Sigmoid colon (tissue), 7 donors: ENCODE measurements around the gene ATG7. TPM values are rescaled to one million over a fixed set of nuclear protein-coding genes. Genes with fewer than 3 reads are reported as not detected.

Experiments used
- DNase-seq: peaks from one replicate; pipeline ENCODE4 v3.0.0-alpha.2; 2019
- H3K27ac ChIP-seq, 4 donors: fragments of 200-600 bp; sonication (generic); one replicate each; pipeline ENCODE4 v1.5.1; 2016 to 2019; ENCODE audit warnings: mild to moderate bottlenecking in 1 of 4
- H3K27me3 ChIP-seq, 3 donors: fragments of 200-600 bp; sonication (generic); one replicate each; pipeline ENCODE4 v1.5.1; 2019; ENCODE audit warnings: mild to moderate bottlenecking in 1 of 3
- H3K36me3 ChIP-seq, 4 donors: fragments of 200-600 bp; sonication (generic); one replicate each; pipeline ENCODE4 v1.5.1; 2016 to 2019
- H3K4me1 ChIP-seq, 4 donors: fragments of 200-600 bp; sonication (generic); one replicate each; pipeline ENCODE4 v1.5.1; 2017 to 2019
- H3K4me3 ChIP-seq, 4 donors: fragments of 200-600 bp; sonication (generic); one replicate each; pipeline ENCODE4 v1.5.1; 2017 to 2019; ENCODE audit warnings: mild to moderate bottlenecking in 2 of 4, moderate library complexity in 1 of 4
- H3K9me3 ChIP-seq, 4 donors: fragments of 200-600 bp in 3 of 4; sonication (generic) in 3 of 4; one replicate each; pipeline versions ENCODE4 v1.5.1 to v1.6.1; 2013 to 2019
- EP300 ChIP-seq, 4 donors: sonication (generic); formaldehyde crosslinking; IDR thresholded peaks; one replicate each; pipeline ENCODE4 v1.6.1; 2017; ENCODE audit warnings: antibody characterized with exemption in 4 of 4
- POLR2A ChIP-seq, 2 donors: fragments of 450-650 bp; IDR thresholded peaks; one replicate each; pipeline ENCODE4 v1.6.1; 2016; ENCODE audit warnings: antibody characterized with exemption in 2 of 2, mild to moderate bottlenecking in 2 of 2, moderate library complexity in 2 of 2
- POLR2AphosphoS5 ChIP-seq, 4 donors: sonication (generic); formaldehyde crosslinking; IDR thresholded peaks; one replicate each; pipeline ENCODE4 v1.6.1; 2017; ENCODE audit warnings: antibody characterized with exemption in 4 of 4
- WGBS, 2 donors: extraction: QIAGEN DNeasy Blood & Tissue Kit; methylation state at CpG; one replicate each; pipeline ENCODE4 v1.1.7; 2013; 5-methylcytosine and 5-hydroxymethylcytosine counted together
- intact Hi-C: fragments of 100-400 bp; cut with DNase I; formaldehyde crosslinking; loops from one replicate; pipeline ENCODE4 v1.15.1; 2023
- polyA plus RNA-seq, 3 donors: library from polyadenylated mRNA; stranded (reverse); fragments of 200-250 nt; gene quantifications; one replicate each; pipeline ENCODE4 v1.2.3, GENCODE V29; 2013
- total RNA-seq, 4 donors: library from RNA; depleted of rRNA; stranded (reverse); fragments of >200 nt; gene quantifications; one replicate each; pipeline ENCODE4 v1.1.0, GENCODE V29; 2016
- TF ChIP-seq, protein P1 (sequence below), 4 experiments: fragments of 450-650 bp in 3 of 4; fragments of 200-600 bp in 1 of 4; IDR thresholded peaks; one replicate each; pipeline ENCODE4 v1.5.1; 2016 to 2019; ENCODE audit warnings: antibody characterized with exemption in 4 of 4, mild to moderate bottlenecking in 3 of 4, moderate library complexity in 2 of 4
- donor health status: healthy with polysubstance abuse.
- donor health status: Bipolar disorder and iron deficiency.
- donor health status: healthy.

ATG7 gene
- total and polyA plus RNA-seq, 7 donors, result 12.5 to 62.9 (median 34.8) TPM

DNA sequence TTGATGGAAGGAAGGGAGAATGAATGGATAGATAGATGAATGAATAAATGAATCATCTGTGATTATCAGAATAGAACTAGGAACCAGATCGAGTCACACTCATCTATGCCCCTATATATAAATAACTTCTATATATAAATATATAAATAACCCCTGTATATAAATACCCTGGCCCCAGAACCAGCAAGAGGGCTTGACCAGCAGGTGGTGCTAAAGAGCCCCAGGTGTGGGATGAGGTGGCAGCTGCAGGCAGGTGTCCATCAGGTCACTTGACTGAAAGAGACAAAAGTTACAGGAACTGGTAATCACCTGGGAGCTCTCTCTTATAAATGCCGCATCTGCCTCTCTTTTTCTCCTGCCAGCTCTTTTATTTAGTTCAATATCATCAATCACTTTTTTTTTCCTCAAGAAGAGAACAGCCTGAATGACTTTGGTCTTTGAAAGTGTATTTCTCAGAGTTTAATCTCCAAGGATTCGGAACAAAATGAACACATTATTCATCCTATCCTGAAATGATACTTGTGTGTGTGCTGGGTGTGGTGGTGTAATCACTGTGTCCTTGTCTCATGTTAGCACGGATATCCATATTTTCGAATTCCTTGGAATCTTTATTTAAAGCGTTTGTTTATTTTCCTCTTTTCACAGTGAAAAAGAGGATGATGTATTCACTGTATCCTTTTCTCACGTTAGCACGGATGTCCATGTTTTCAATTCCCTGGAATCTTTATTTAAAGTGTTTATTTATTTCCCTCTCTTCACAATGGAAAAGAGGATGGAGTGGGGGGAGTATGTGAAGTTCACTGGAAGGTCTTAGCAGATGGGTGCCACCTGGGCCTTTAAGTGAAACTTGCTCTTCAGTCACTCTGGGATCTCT is 35.4 kb upstream of the ATG7 start:
- TF ChIP-seq POLR2AphosphoS5 (IDR thresholded peaks at IDR 0.05) (no peak), POLR2A (IDR thresholded peaks at IDR 0.05) (no peak), EP300 (IDR thresholded peaks at IDR 0.05) (no peak)
- TF ChIP-seq, protein P1, sequence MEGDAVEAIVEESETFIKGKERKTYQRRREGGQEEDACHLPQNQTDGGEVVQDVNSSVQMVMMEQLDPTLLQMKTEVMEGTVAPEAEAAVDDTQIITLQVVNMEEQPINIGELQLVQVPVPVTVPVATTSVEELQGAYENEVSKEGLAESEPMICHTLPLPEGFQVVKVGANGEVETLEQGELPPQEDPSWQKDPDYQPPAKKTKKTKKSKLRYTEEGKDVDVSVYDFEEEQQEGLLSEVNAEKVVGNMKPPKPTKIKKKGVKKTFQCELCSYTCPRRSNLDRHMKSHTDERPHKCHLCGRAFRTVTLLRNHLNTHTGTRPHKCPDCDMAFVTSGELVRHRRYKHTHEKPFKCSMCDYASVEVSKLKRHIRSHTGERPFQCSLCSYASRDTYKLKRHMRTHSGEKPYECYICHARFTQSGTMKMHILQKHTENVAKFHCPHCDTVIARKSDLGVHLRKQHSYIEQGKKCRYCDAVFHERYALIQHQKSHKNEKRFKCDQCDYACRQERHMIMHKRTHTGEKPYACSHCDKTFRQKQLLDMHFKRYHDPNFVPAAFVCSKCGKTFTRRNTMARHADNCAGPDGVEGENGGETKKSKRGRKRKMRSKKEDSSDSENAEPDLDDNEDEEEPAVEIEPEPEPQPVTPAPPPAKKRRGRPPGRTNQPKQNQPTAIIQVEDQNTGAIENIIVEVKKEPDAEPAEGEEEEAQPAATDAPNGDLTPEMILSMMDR (IDR thresholded peaks at IDR 0.05), result peak in 2 of 4 experiments; percentile 41 to 59
- Histone ChIP-seq H3K27me3 (no peaks in the 10 kb centered on the region), H3K4me3 (no peak overlapping the region), H3K4me1 (no peaks in the 10 kb centered on the region), H3K9me3 (no peaks in the 10 kb centered on the region), H3K36me3 (no peaks in the 10 kb centered on the region), H3K27ac (no peak overlapping the region)
- 47 to 53% methylated on average over 8 of the region's 8 CpGs for WGBS, 2 donors
- no peak for DNase-seq
- intact Hi-C loops, result loop anchor here (10.0 kb wide), 1 partner anchor 98 kb away; no protein-coding TSS in a partner anchor

DNA sequence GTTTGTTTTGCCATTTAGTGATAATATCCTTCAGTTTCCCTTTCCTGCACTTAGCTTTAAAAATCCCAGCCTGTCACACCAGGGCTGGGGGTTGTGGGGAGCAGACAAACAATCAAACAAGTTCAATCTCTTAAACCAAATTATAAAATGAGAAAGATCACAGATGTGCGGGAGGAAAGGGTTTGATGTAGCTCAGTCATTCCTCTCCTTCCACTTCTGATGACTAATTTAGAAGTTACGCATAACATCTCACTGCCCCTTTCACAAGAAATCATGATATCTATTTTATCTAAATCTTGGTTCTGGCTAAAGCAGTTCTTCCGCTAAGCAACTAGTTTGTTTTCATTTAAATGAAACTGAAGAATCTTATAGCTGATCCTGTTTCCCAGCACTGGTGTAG is 34.1 kb upstream of the ATG7 start:
- WGBS, 2 donors, result 76 to 84% methylated on average over 3 of the region's 3 CpGs
- Histone ChIP-seq H3K4me1 (no peaks in the 10 kb centered on the region), H3K4me3 (no peak overlapping the region), H3K36me3 (no peaks in the 10 kb centered on the region), H3K9me3 (no peaks in the 10 kb centered on the region), H3K27me3 (no peaks in the 10 kb centered on the region), H3K27ac (no peak overlapping the region)
- DNase-seq, result no peak
- intact Hi-C loops, result loop anchor here (10.0 kb wide), 1 partner anchor 97 kb away; no protein-coding TSS in a partner anchor
- TF ChIP-seq POLR2AphosphoS5 (IDR thresholded peaks at IDR 0.05) (no peak), EP300 (IDR thresholded peaks at IDR 0.05) (no peak), POLR2A (IDR thresholded peaks at IDR 0.05) (no peak)
- TF ChIP-seq, protein P1 (IDR thresholded peaks at IDR 0.05), result no peak

DNA sequence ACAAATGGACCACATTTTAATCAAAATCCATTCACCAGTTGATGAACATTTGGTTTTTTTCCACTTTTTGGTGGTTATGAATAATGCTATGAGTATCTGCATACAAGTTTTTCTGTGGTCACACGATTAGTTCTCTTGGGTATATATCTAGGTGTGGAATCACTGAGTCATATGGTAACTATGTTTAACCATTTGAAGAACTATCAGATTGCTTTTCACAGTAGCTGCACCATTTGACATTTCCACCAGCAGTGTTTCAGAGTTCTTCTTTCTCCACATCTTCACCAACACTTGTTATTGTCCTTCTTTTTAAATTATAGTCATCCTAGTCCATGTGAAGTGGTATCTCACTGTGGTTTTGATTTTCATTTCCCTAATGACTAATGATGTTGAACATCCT is 33.3 kb upstream of the ATG7 start:
- DNase-seq, result no peak
- intact Hi-C loops, result loop anchor here (10.0 kb wide), 1 partner anchor 96 kb away; no protein-coding TSS in a partner anchor
- H3K27me3 ChIP-seq, result no peaks in the 10 kb centered on the region
- 65 to 72% methylated on average over 1 of the region's 1 CpG for WGBS, 2 donors
- no peak overlapping the region for H3K4me3 ChIP-seq
- TF ChIP-seq POLR2AphosphoS5 (IDR thresholded peaks at IDR 0.05), result no peak
- no peak for TF ChIP-seq EP300 (IDR thresholded peaks at IDR 0.05)
- TF ChIP-seq, protein P1 (IDR thresholded peaks at IDR 0.05), result no peak
- no peak for TF ChIP-seq POLR2A (IDR thresholded peaks at IDR 0.05)
- no peaks in the 10 kb centered on the region for H3K9me3 ChIP-seq
- H3K36me3 ChIP-seq, result no peaks in the 10 kb centered on the region
- no peaks in the 10 kb centered on the region for H3K4me1 ChIP-seq
- H3K27ac ChIP-seq, result no peak overlapping the region

DNA sequence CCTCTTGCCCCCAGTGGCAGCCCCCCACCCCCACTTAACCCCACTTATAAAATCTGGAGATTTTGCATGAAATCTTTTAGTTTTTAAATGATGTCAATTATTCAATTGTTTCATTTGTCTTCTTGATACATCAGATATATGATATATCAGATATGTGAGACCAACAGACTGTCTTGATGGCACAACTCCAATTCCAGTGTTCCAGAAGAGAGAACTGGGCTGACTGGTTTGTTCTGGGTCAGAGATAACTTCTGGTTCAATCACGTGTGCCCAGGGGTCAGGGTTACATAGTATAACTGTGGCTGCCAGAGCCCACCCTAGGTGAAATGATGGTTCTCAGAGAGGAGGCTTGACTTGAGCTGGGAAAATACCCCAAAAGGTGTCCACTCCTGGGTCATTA is 32.4 kb upstream of the ATG7 start:
- TF ChIP-seq, protein P1 (IDR thresholded peaks at IDR 0.05), result no peak
- TF ChIP-seq EP300 (IDR thresholded peaks at IDR 0.05), result no peak
- TF ChIP-seq POLR2A (IDR thresholded peaks at IDR 0.05), result no peak
- no peak for TF ChIP-seq POLR2AphosphoS5 (IDR thresholded peaks at IDR 0.05)
- no peak overlapping the region for H3K27ac ChIP-seq
- H3K4me3 ChIP-seq, result no peak overlapping the region
- H3K9me3 ChIP-seq, result no peaks in the 10 kb centered on the region
- H3K36me3 ChIP-seq, result no peaks in the 10 kb centered on the region
- intact Hi-C loops, result loop anchor here (10.0 kb wide), 1 partner anchor 95 kb away; no protein-coding TSS in a partner anchor
- DNase-seq, result no peak
- 22 to 69% methylated on average over 1 of the region's 1 CpG for WGBS, 2 donors
- H3K4me1 ChIP-seq, result no peaks in the 10 kb centered on the region
- H3K27me3 ChIP-seq, result no peaks in the 10 kb centered on the region
